K562 (cell line): ENCODE measurements around the gene RALB. TPM values are rescaled to one million over a fixed set of nuclear protein-coding genes. Genes with fewer than 3 reads are reported as not detected.

Experiments
- ATAC-seq: fragments of 200-7000 bp; cut with Tn5 transposase; 3 replicates; pipeline ENCODE4 v1.9.1; 2020; ENCODE audit warnings: moderate library complexity
- BruUV-seq: library from RNA; stranded (reverse); fragments of 400-500 nt; replicated peaks from 2 replicates; lab custom pipeline; 2021; lab: Mats Ljungman, UMichigan
- CTCF ChIA-PET: fragments of 300-600 bp; formaldehyde crosslinking; extraction: SDS; loops from one replicate; lab custom pipeline; 2021; ENCODE audit warnings: low intra/inter-chr PET ratio; lab: Yijun Ruan, JAX
- POLR2A ChIA-PET: fragments of 300-600, 350-650 bp; sonication (Branson Sonifier 250); formaldehyde crosslinking; extraction: SDS; loops from one replicate; lab custom pipeline; 2021; ENCODE audit warnings: antibody characterized with exemption, inconsistent platforms; lab: Yijun Ruan, JAX
- DNase-seq, 4 experiments: peaks; one replicate each; pipeline versions ENCODE4 v3.0.0 to v3.0.0-alpha.2; 2011 to 2018; ENCODE audit warnings: low spot score in 3 of 4, mixed read lengths in 3 of 4; ENCODE audit errors: extremely low read depth in 1 of 4
- FAIRE-seq: peaks from 2 replicates; lab custom pipeline; 2011; peaks lifted over from hg19 to GRCh38; lab: Jason Lieb, UNC
- H2AFZ ChIP-seq: 2 replicates; pipeline ENCODE4 v1.6.0; 2011; ENCODE audit warnings: low read depth, low read length, control low read depth, inconsistent platforms
- H3K27ac ChIP-seq: fragments of 200-600 bp; 3 replicates; pipeline ENCODE4 v1.8.0; 2011; ENCODE audit warnings: low read depth, mild to moderate bottlenecking, control low read depth, inconsistent platforms, low read length, moderate library complexity, mixed read lengths; ENCODE audit errors: extremely low read depth
- H3K27me3 ChIP-seq, 2 experiments: fragments of 300-600 bp in 1 of 2; 2 replicates in 1 of 2; 3 replicates in 1 of 2; pipeline versions ENCODE4 v1.6.0 to v1.8.0; 2011; ENCODE audit warnings: inconsistent platforms in 2 of 2, low read length in 2 of 2, mild to moderate bottlenecking in 1 of 2, mixed read lengths in 1 of 2, moderate library complexity in 1 of 2; ENCODE audit not compliant: control insufficient read depth in 2 of 2, insufficient read depth in 2 of 2
- H3K36me3 ChIP-seq: fragments of 300-600 bp; 3 replicates; pipeline ENCODE4 v1.8.0; 2011; ENCODE audit warnings: mild to moderate bottlenecking, low read length, inconsistent platforms; ENCODE audit not compliant: control insufficient read depth, insufficient read depth
- H3K4me1 ChIP-seq, 2 experiments: fragments of 200-600 bp in 1 of 2; replicated peaks in 1 of 2; 2 replicates in 1 of 2; 3 replicates in 1 of 2; pipeline versions ENCODE4 v1.5.1 to v1.8.0; 2011; ENCODE audit warnings: inconsistent platforms in 2 of 2, low read length in 2 of 2, mild to moderate bottlenecking in 1 of 2, mixed read lengths in 1 of 2, moderate library complexity in 1 of 2; ENCODE audit not compliant: control insufficient read depth in 2 of 2, insufficient read depth in 2 of 2
- H3K4me2 ChIP-seq: 2 replicates; pipeline ENCODE4 v1.6.1; 2011; ENCODE audit warnings: low read length, control low read depth, inconsistent platforms, mixed read lengths; ENCODE audit not compliant: insufficient read depth
- H3K4me3 ChIP-seq: fragments of 200-600 bp; sonication (generic), shearing (Covaris generic); 2 replicates; pipeline ENCODE4 v1.5.1; 2016; ENCODE audit warnings: control low read depth, inconsistent platforms
- H3K79me2 ChIP-seq: fragments of 200-600 bp; 3 replicates; pipeline ENCODE4 v1.8.0; 2011; ENCODE audit warnings: low read length, inconsistent platforms; ENCODE audit not compliant: control insufficient read depth, insufficient read depth
- H3K9ac ChIP-seq, 2 experiments: 2 replicates each; pipeline versions ENCODE4 v1.6.0 to v1.6.1; 2011; ENCODE audit warnings: low read depth in 2 of 2, low read length in 2 of 2, control low read depth in 1 of 2, inconsistent platforms in 1 of 2, mild to moderate bottlenecking in 1 of 2, mixed read lengths in 1 of 2; ENCODE audit not compliant: insufficient read depth in 1 of 2
- H3K9me1 ChIP-seq: one replicate; pipeline ENCODE4 v1.6.0; 2011; ENCODE audit warnings: inconsistent platforms, mild to moderate bottlenecking, low read length, moderate library complexity; ENCODE audit not compliant: control insufficient read depth, insufficient read depth
- H3K9me3 ChIP-seq: replicated peaks from 2 replicates; pipeline ENCODE4 v1.5.1; 2011; ENCODE audit warnings: low read depth, low read length, inconsistent platforms; ENCODE audit not compliant: control insufficient read depth, insufficient read depth
- H4K20me1 ChIP-seq: replicated peaks from 2 replicates; pipeline ENCODE4 v1.6.1; 2011; ENCODE audit warnings: low read length, inconsistent platforms, mixed read lengths; ENCODE audit not compliant: control insufficient read depth, insufficient read depth
- ATF7 ChIP-seq: fragments of 450-650 bp; IDR thresholded peaks from 2 replicates; pipeline ENCODE4 v1.7.1; 2014; ENCODE audit warnings: mild to moderate bottlenecking, moderate library complexity
- CCNT2 ChIP-seq: IDR thresholded peaks from 2 replicates; pipeline ENCODE4 v1.6.1; 2011; ENCODE audit warnings: borderline replicate concordance, low read depth, mild to moderate bottlenecking, moderate library complexity, mixed read lengths, low read length; ENCODE audit not compliant: insufficient read length; ENCODE audit errors: extremely low read depth
- ETV5 ChIP-seq: sonication (generic); formaldehyde crosslinking; IDR thresholded peaks from 2 replicates; pipeline ENCODE4 v1.4.0; 2020; ENCODE audit warnings: low read depth, mild to moderate bottlenecking, missing genetic modification reagents
- GATAD2B ChIP-seq: fragments of 450-650 bp; IDR thresholded peaks from 2 replicates; pipeline ENCODE4 v1.6.1; 2017; ENCODE audit warnings: mild to moderate bottlenecking, borderline replicate concordance
- GTF2F1 ChIP-seq: IDR thresholded peaks from 2 replicates; pipeline ENCODE4 v1.6.1; 2011; ENCODE audit warnings: low read depth, low read length, improper control_type of control experiment
- L3MBTL2 ChIP-seq: fragments of 450-650 bp; IDR thresholded peaks from 2 replicates; pipeline ENCODE4 v1.6.1; 2016; ENCODE audit warnings: mild to moderate bottlenecking, moderate library complexity
- MEIS2 ChIP-seq: fragments of 450-650 bp; IDR thresholded peaks from 2 replicates; pipeline ENCODE4 v1.6.1; 2014; ENCODE audit warnings: mild to moderate bottlenecking; ENCODE audit not compliant: partially characterized antibody
- MYC ChIP-seq, 2 experiments: fragments of 250-450 bp in 1 of 2; sonication (Bioruptor Pico) in 1 of 2; IDR thresholded peaks; 2 replicates each; pipeline versions ENCODE4 v1.5.1 to v1.6.1; 2012 to 2021; ENCODE audit warnings: low read depth in 2 of 2, borderline replicate concordance in 1 of 2, improper control_type of control experiment in 1 of 2, low read length in 1 of 2, mild to moderate bottlenecking in 1 of 2, moderate library complexity in 1 of 2
- SP1 ChIP-seq: sonication (generic); formaldehyde crosslinking; IDR thresholded peaks from 2 replicates; pipeline ENCODE4 v1.8.1; 2022; ENCODE audit warnings: mild to moderate bottlenecking, missing genetic modification reagents
- TAF7 ChIP-seq: fragments of 450-650 bp; IDR thresholded peaks from 2 replicates; pipeline ENCODE4 v1.6.1; 2016; ENCODE audit warnings: missing genetic modification characterization, missing compliant biosample characterization
- TFAP4 ChIP-seq: sonication (generic); formaldehyde crosslinking; IDR thresholded peaks from 2 replicates; pipeline ENCODE4 v1.8.0; 2022; ENCODE audit warnings: missing genetic modification reagents, mild to moderate bottlenecking, moderate library complexity, borderline replicate concordance
- XRCC4 ChIP-seq: IDR thresholded peaks from one replicate; pipeline ENCODE4 v1.6.1; 2011; ENCODE audit not compliant: insufficient read depth, insufficient read length; ENCODE audit errors: extremely low read depth
- ZHX1 ChIP-seq: fragments of 150-350 bp; conservative IDR thresholded peaks from 2 replicates; pipeline ENCODE4 v1.6.1; 2014; ENCODE audit warnings: low read length
- ZNF644 ChIP-seq: fragments of 200-800 bp; sonication (Bioruptor generic); IDR thresholded peaks from 2 replicates; pipeline ENCODE4 v1.6.1; 2016; ENCODE audit warnings: low read depth, missing genetic modification characterization, missing compliant biosample characterization
- WGBS: fragments of 100-300 bp; shearing (Covaris generic); methylation state at CpG from one replicate; pipeline ENCODE4 v1.1.6; 2016; ENCODE audit warnings: low coverage, mixed read lengths; ENCODE audit not compliant: insufficient coverage; ENCODE audit errors: missing lambda C conversion rate; 5-methylcytosine and 5-hydroxymethylcytosine counted together
- in situ Hi-C: fragments of 300-500 bp; cut with MboI; formaldehyde crosslinking; loops from 4 replicates; pipeline ENCODE4 v1.15.0; 2018; ENCODE audit warnings: inconsistent platforms, mixed read lengths
- intact Hi-C: fragments of 100-400 bp; cut with micrococcal nuclease; formaldehyde crosslinking; loops from 2 replicates; pipeline ENCODE4 v1.14.2; 2022
- polyA plus RNA-seq, 8 experiments: library from polyadenylated mRNA; depleted of rRNA in 4 of 8; stranded (reverse) in 5 of 8; unstranded in 3 of 8; fragments of >200 nt; fragmentation: Nextera tagmentation in 2 of 8; fragmentation: Illumina TruSeq in 1 of 8; extraction: Ambion mirVana in 2 of 8; extraction: Trizol in 1 of 8; gene quantifications; 2 replicates each; pipeline versions ENCODE4 v1.2.1 to v1.2.3, GENCODE V29; 2011 to 2014; ENCODE audit warnings: inconsistent platforms in 1 of 8, missing spikeins in 1 of 8
- total RNA-seq, 7 experiments: library from RNA; depleted of rRNA in 6 of 7; stranded (reverse); fragments of >200 nt in 6 of 7; fragmentation: Illumina TruSeq in 2 of 7; extraction: Trizol in 2 of 7; gene quantifications; 2 replicates each; pipeline versions ENCODE4 v1.2.1 to v1.2.3, GENCODE V29; 2011 to 2021; ENCODE audit warnings: low replicate concordance in 1 of 7

The RALB gene
- total and polyA plus RNA-seq, 9 of the 15 experiments (the other 6 are each of a cell fraction or from before 2014, with no cell fraction given): 14.8 to 65.6 (median 38.4) TPM

DNA sequence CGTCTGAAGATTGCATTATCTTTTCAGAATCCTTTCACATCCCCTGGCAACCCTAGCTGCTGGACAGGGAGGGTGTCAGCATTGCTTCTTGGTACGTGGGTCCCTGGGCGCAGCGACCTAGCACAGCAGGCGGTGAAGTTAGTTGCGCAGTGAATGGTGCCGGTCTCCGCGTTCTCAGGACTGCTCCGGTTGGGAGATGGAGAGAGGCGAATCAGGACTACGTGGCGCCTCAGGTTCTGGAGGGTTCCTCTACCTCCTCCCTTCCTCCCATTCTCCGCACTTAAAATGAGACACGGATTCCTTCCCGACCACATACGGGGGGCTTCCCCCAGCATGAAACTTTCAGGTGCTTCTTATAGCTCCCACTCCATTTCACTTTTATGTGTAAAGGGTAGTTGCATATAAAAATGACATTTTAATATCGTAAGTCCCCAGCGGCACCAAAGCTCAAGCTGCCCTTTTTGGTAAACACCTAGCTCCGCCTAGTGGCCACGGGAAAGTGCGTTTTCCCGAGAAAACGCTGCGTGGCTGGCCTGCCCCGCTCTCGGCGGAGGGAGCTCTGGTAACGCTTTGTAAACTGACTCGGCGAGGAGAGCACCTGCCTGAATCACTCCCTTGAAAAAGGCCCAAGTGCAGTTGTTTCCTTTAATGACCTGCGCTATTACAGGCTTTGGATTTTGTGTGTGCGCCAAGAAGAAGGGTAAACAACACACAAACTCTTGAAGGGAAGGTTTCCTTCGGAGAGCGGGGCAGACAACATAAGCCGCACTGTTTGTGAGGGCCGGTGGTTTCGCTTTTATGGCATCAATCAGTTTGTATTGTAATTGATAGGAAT, 60.4 kb downstream of the RALB start:
- ATAC-seq (peak; percentile 92), FAIRE-seq (peak; percentile 92), DNase-seq (peak; percentile 72 to 85 (median 76))
- Histone ChIP-seq H3K9ac (no peak overlapping the region), H3K9me1 (peaks cover 4% of the 10 kb centered on the region), H3K36me3 (no peaks in the 10 kb centered on the region), H4K20me1 (peaks cover 11% of the 10 kb centered on the region), H3K27me3 (peaks cover 29 to 62% of the 10 kb centered on the region in 2 experiments), H2AFZ (peak overlapping the region; percentile 37; the same call in 1 of the 2 replicates), H3K4me1 (peaks cover 0 to 6% of the 10 kb centered on the region in 2 experiments; a peak in 2 of 5 replicates), H3K9me3 (no peaks in the 10 kb centered on the region), H3K27ac (no peak overlapping the region), H3K79me2 (no peaks in the 10 kb centered on the region), H3K4me3 (no peak overlapping the region), H3K4me2 (peak overlapping the region; percentile 53)
- CTCF ChIA-PET: interaction anchor here (0.6 to 1.4 kb wide), 11 partner anchors 60 to 611 kb away, joined by 3 to 7 read pairs (median 4); partner anchors contain the start of genes RALB and TMEM185B
- WGBS: 14% methylated on average over 38 of the region's 38 CpGs
- no TSS peak for BruUV-seq
- POLR2A ChIA-PET: interaction anchor here (0.7 to 1.5 kb wide), 5 partner anchors 11 to 128 kb away, joined by 3 to 8 read pairs (median 4); no protein-coding TSS in a partner anchor
- intact Hi-C loops (loop anchor here (1.0 to 10.0 kb wide), 6 partner anchors 60 to 362 kb away; partner anchors contain the start of genes EPB41L5 and RALB), in situ Hi-C loops (loop anchor here (10.0 kb wide), 1 partner anchor 198 kb away; no protein-coding TSS in a partner anchor)
- no peak for TF ChIP-seq ZNF644 (tag)
- no peak; the same call in 1 of the 2 replicates for TF ChIP-seq ZHX1
- no peak for TF ChIP-seq XRCC4
- TF ChIP-seq MEIS2: no peak
- TF ChIP-seq L3MBTL2: peak; percentile 44; the same call in 1 of the 2 replicates
- TF ChIP-seq ATF7: 0 out of 2 replicates have a peak, but pooled peaks have one; percentile 12
- TF ChIP-seq TFAP4 (CRISPR knock-in tag): 0 out of 2 replicates have a peak, but pooled peaks have one; percentile 18
- TF ChIP-seq ETV5 (CRISPR knock-in tag): no peak
- no peak for TF ChIP-seq CCNT2
- no peak for TF ChIP-seq GTF2F1
- no peak for TF ChIP-seq SP1 (CRISPR knock-in tag)
- no peak for TF ChIP-seq TAF7 (tag)
- TF ChIP-seq MYC (IDR thresholded peaks at IDR 0.05; ENCODE audit: low read depth, low read length): peak; percentile 61
- TF ChIP-seq MYC (CRISPR knock-in tag; IDR thresholded peaks at IDR 0.05; ENCODE audit: borderline replicate concordance, low read depth): no peak
- TF ChIP-seq GATAD2B: no peak
